Keratinocyte (primary cell): ENCODE data around the gene FHIT. TPM values are rescaled to one million over a fixed set of nuclear protein-coding genes. Genes with fewer than 3 reads are reported as not detected.
A peak's percentile ranks its signal among the peaks of the same experiment; 100 is the strongest.

Experiments used
- DNase-seq: peaks from one replicate; pipeline ENCODE4 v3.0.0-alpha.2; 2011; ENCODE audit warnings: low read depth, missing footprints, low spot score
- FAIRE-seq: peaks from 2 replicates; lab custom pipeline; 2011; peaks lifted over from hg19 to GRCh38; lab: Jason Lieb, UNC
- H2AFZ ChIP-seq: 2 replicates; pipeline ENCODE4 v1.6.0; 2012; ENCODE audit warnings: low read length, control low read depth, inconsistent platforms; ENCODE audit not compliant: control insufficient read depth
- H3K27ac ChIP-seq: 2 replicates; pipeline ENCODE4 v1.5.1; 2011; ENCODE audit warnings: low read length; ENCODE audit not compliant: control insufficient read depth, insufficient read depth
- H3K27me3 ChIP-seq: 3 replicates; pipeline ENCODE4 v1.6.0; 2011; ENCODE audit warnings: low read length; ENCODE audit not compliant: control insufficient read depth, insufficient read depth; ENCODE audit errors: extremely low read depth
- H3K36me3 ChIP-seq, 2 experiments: 2 replicates in 1 of 2; 3 replicates in 1 of 2; pipeline ENCODE4 v1.5.1; 2011; ENCODE audit warnings: low read length in 2 of 2, mild to moderate bottlenecking in 1 of 2; ENCODE audit not compliant: control insufficient read depth in 2 of 2, insufficient read depth in 2 of 2; ENCODE audit errors: extremely low read depth in 1 of 2
- H3K4me1 ChIP-seq: 3 replicates; pipeline ENCODE4 v1.5.1; 2011; ENCODE audit warnings: low read length; ENCODE audit not compliant: control insufficient read depth, insufficient read depth; ENCODE audit errors: extremely low read depth
- H3K4me2 ChIP-seq: 3 replicates; pipeline ENCODE4 v1.6.0; 2011; ENCODE audit warnings: low read depth, low read length; ENCODE audit not compliant: control insufficient read depth, insufficient read depth; ENCODE audit errors: extremely low read depth
- H3K4me3 ChIP-seq, 3 experiments: fragments of 200-600 bp in 1 of 3; sonication (generic) in 1 of 3; 2 replicates in 2 of 3; 3 replicates in 1 of 3; pipeline ENCODE4 v1.5.1; 2011 to 2016; ENCODE audit warnings: low read length in 3 of 3, mild to moderate bottlenecking in 3 of 3, control low read depth in 2 of 3, inconsistent platforms in 1 of 3, low read depth in 1 of 3, mixed read lengths in 1 of 3, mixed run types in 1 of 3, moderate library complexity in 1 of 3; ENCODE audit not compliant: control insufficient read depth in 2 of 3, insufficient read depth in 2 of 3; ENCODE audit errors: extremely low read depth in 1 of 3
- H3K79me2 ChIP-seq: 2 replicates; pipeline ENCODE4 v1.6.0; 2012; ENCODE audit warnings: low read length; ENCODE audit not compliant: control insufficient read depth, insufficient read depth
- H3K9ac ChIP-seq: 3 replicates; pipeline ENCODE4 v1.6.0; 2011; ENCODE audit warnings: low read length; ENCODE audit not compliant: control insufficient read depth, insufficient read depth; ENCODE audit errors: extremely low read depth
- H3K9me1 ChIP-seq: 3 replicates; pipeline ENCODE4 v1.6.0; 2011; ENCODE audit warnings: low read length; ENCODE audit not compliant: control insufficient read depth, insufficient read depth; ENCODE audit errors: extremely low read depth
- H3K9me3 ChIP-seq: 2 replicates; pipeline ENCODE4 v1.5.1; 2012; ENCODE audit warnings: low read depth, low read length; ENCODE audit not compliant: control insufficient read depth
- H4K20me1 ChIP-seq: 3 replicates; pipeline ENCODE4 v1.6.0; 2011; ENCODE audit warnings: low read length; ENCODE audit not compliant: control insufficient read depth, insufficient read depth; ENCODE audit errors: extremely low read depth
- CTCF ChIP-seq, 3 experiments: IDR thresholded peaks in 1 of 3; conservative IDR thresholded peaks in 1 of 3; optimal IDR thresholded peaks in 1 of 3; 2 replicates in 2 of 3; 3 replicates in 1 of 3; pipeline versions ENCODE3 to v1.5.1; 2011; ENCODE audit warnings: low read length in 3 of 3, mild to moderate bottlenecking in 3 of 3, moderate library complexity in 2 of 3, control low read depth in 1 of 3, inconsistent platforms in 1 of 3; ENCODE audit not compliant: insufficient read depth in 2 of 3; ENCODE audit errors: extremely low read depth in 1 of 3
- EZH2 ChIP-seq: IDR thresholded peaks from one replicate; pipeline ENCODE4 v1.6.1; 2012; ENCODE audit warnings: inconsistent platforms, mild to moderate bottlenecking, low read length, moderate library complexity
- dilution Hi-C: fragments of 300-500 bp; cut with MboI; formaldehyde crosslinking; loops from one replicate; pipeline ENCODE4 v1.7.0; 2020; ENCODE audit warnings: low sequenced_read_pairs; ENCODE audit not compliant: extremely low pct_ligation_motif_present
- polyA plus RNA-seq, 5 experiments: library from polyadenylated mRNA; depleted of rRNA in 3 of 5; stranded (reverse) in 3 of 5; stranded (forward) in 1 of 5; unstranded in 1 of 5; fragments of >200 nt; gene quantifications; 1 replicate in 1 of 5; 2 replicates in 3 of 5; 3 replicates in 1 of 5; pipeline versions ENCODE4 v1.2.1 to v1.2.3, GENCODE V29; 2011 to 2012; ENCODE audit warnings: missing spikeins in 2 of 5, low read depth in 1 of 5, low replicate concordance in 1 of 5

FHIT gene
- polyA plus RNA-seq, 1 donor (not counting 4 experiments of a cell fraction or from before 2014, with no cell fraction given) = 2.2 TPM

GRCh38 chr3:60598671-60599070, 652.6 kb downstream of the FHIT start:
- dilution Hi-C loops = no loop called here
- H3K9ac ChIP-seq = no peak overlapping the region
- H3K36me3 ChIP-seq = no peaks in the 10 kb centered on the region
- no peaks in the 10 kb centered on the region for H3K27me3 ChIP-seq
- H3K4me1 ChIP-seq = peaks cover 7% of the 10 kb centered on the region
- no peaks in the 10 kb centered on the region for H3K9me3 ChIP-seq
- H3K9me1 ChIP-seq = no peaks in the 10 kb centered on the region
- TF ChIP-seq EZH2 (no peak), CTCF (optimal IDR thresholded peaks at IDR 0.05 in 1 of 3, IDR thresholded peaks at IDR 0.05 in 1 of 3, conservative IDR thresholded peaks at IDR 0.05 in 1 of 3; ENCODE audit: extremely low read depth in 1 of 3, insufficient read depth in 2 of 3, low read length in 3 of 3) (no peak)
- H3K27ac ChIP-seq = no peak overlapping the region
- no peaks in the 10 kb centered on the region for H3K79me2 ChIP-seq
- FAIRE-seq (no peak), DNase-seq (no peak)
- H3K4me3 ChIP-seq = no peak overlapping the region
- no peak overlapping the region for H3K4me2 ChIP-seq
- H4K20me1 ChIP-seq = no peaks in the 10 kb centered on the region
- H2AFZ ChIP-seq = no peak overlapping the region

GRCh38 chr3:60594025-60594424, 657.2 kb downstream of the FHIT start:
- H3K4me1 ChIP-seq = peaks cover 13% of the 10 kb centered on the region
- H3K4me2 ChIP-seq = peak overlapping the region; percentile 55
- dilution Hi-C loops = no loop called here
- no peaks in the 10 kb centered on the region for H3K9me3 ChIP-seq
- H3K9ac ChIP-seq = no peak overlapping the region
- no peaks in the 10 kb centered on the region for H3K9me1 ChIP-seq
- FAIRE-seq (no peak), DNase-seq (peak; percentile 7)
- H3K79me2 ChIP-seq = no peaks in the 10 kb centered on the region
- H3K4me3 ChIP-seq = no peak overlapping the region
- no peak for TF ChIP-seq CTCF (optimal IDR thresholded peaks at IDR 0.05 in 1 of 3, IDR thresholded peaks at IDR 0.05 in 1 of 3, conservative IDR thresholded peaks at IDR 0.05 in 1 of 3; ENCODE audit: extremely low read depth in 1 of 3, insufficient read depth in 2 of 3, low read length in 3 of 3)
- no peak for TF ChIP-seq EZH2
- H4K20me1 ChIP-seq = no peaks in the 10 kb centered on the region
- no peak overlapping the region for H2AFZ ChIP-seq
- no peaks in the 10 kb centered on the region for H3K36me3 ChIP-seq
- H3K27ac ChIP-seq = no peak overlapping the region
- H3K27me3 ChIP-seq = no peaks in the 10 kb centered on the region
